H9 (cell line): ENCODE results near the gene EML1. TPM values are rescaled to one million over a fixed set of nuclear protein-coding genes. Genes with fewer than 3 reads are reported as not detected.

Experiments used
- DNase-seq: peaks from one replicate; pipeline ENCODE4 v3.0.0-alpha.2; 2017
- H2AFZ ChIP-seq: one replicate; pipeline ENCODE4 v1.6.1; 2013; ENCODE audit warnings: mild to moderate bottlenecking, low read length, control low read depth, moderate library complexity
- H2AK5ac ChIP-seq: 2 replicates; pipeline ENCODE4 v1.6.1; 2013; ENCODE audit warnings: low read length, control low read depth, mixed read lengths; ENCODE audit not compliant: insufficient read length
- H2BK120ac ChIP-seq: one replicate; pipeline ENCODE4 v1.6.1; 2013; ENCODE audit warnings: low read depth, mild to moderate bottlenecking, low read length, control low read depth, inconsistent platforms; ENCODE audit not compliant: poor library complexity, severe bottlenecking
- H2BK12ac ChIP-seq: 2 replicates; pipeline ENCODE4 v1.6.1; 2013; ENCODE audit warnings: low read length, control low read depth, mixed read lengths, low read depth; ENCODE audit not compliant: insufficient read length
- H2BK15ac ChIP-seq: 2 replicates; pipeline ENCODE4 v1.6.1; 2013; ENCODE audit warnings: low read depth, low read length, control low read depth
- H2BK20ac ChIP-seq: one replicate; pipeline ENCODE4 v1.6.1; 2013; ENCODE audit warnings: low read depth, mild to moderate bottlenecking, low read length, control low read depth, inconsistent platforms; ENCODE audit not compliant: poor library complexity, severe bottlenecking
- H2BK5ac ChIP-seq: 2 replicates; pipeline ENCODE4 v1.6.1; 2013; ENCODE audit warnings: low read length, control low read depth, mixed read lengths; ENCODE audit not compliant: insufficient read length
- H3K14ac ChIP-seq: 2 replicates; pipeline ENCODE4 v1.6.1; 2013; ENCODE audit warnings: low read length, control low read depth; ENCODE audit not compliant: insufficient read depth
- H3K18ac ChIP-seq: 2 replicates; pipeline ENCODE4 v1.6.1; 2013; ENCODE audit warnings: low read depth, mild to moderate bottlenecking, mixed read lengths, low read length, control low read depth; ENCODE audit not compliant: insufficient read length
- H3K23ac ChIP-seq: 2 replicates; pipeline ENCODE4 v1.6.1; 2013; ENCODE audit warnings: low read length, control low read depth, mixed read lengths, low read depth; ENCODE audit not compliant: insufficient read length
- H3K23me2 ChIP-seq: 2 replicates; pipeline ENCODE4 v1.6.1; 2013; ENCODE audit warnings: low read depth, mild to moderate bottlenecking, mixed read lengths, low read length, control low read depth; ENCODE audit not compliant: insufficient read length, poor library complexity, severe bottlenecking
- H3K27ac ChIP-seq: 2 replicates; pipeline ENCODE4 v1.5.1; 2013; ENCODE audit warnings: low read length, control low read depth, mixed read lengths, low read depth; ENCODE audit not compliant: insufficient read length
- H3K27me3 ChIP-seq: 2 replicates; pipeline ENCODE4 v1.6.1; 2013; ENCODE audit warnings: low read length, control low read depth, inconsistent platforms; ENCODE audit not compliant: insufficient read depth
- H3K4ac ChIP-seq: 2 replicates; pipeline ENCODE4 v1.6.1; 2013; ENCODE audit warnings: low read depth, mild to moderate bottlenecking, control low read depth, inconsistent platforms, low read length, moderate library complexity
- H3K4me1 ChIP-seq: 2 replicates; pipeline ENCODE4 v1.6.1; 2013; ENCODE audit warnings: low read length, control low read depth, inconsistent platforms; ENCODE audit not compliant: insufficient read depth
- H3K4me2 ChIP-seq: 2 replicates; pipeline ENCODE4 v1.6.1; 2013; ENCODE audit warnings: low read length, control low read depth, mixed read lengths; ENCODE audit not compliant: insufficient read length, insufficient read depth
- H3K56ac ChIP-seq: 2 replicates; pipeline ENCODE4 v1.6.1; 2013; ENCODE audit warnings: low read depth, mild to moderate bottlenecking, mixed read lengths, low read length, control low read depth; ENCODE audit not compliant: insufficient read length
- H3K79me1 ChIP-seq: 2 replicates; pipeline ENCODE4 v1.6.1; 2013; ENCODE audit warnings: low read depth, mild to moderate bottlenecking, moderate library complexity, low read length, control low read depth, inconsistent platforms; ENCODE audit not compliant: insufficient read depth, poor library complexity, severe bottlenecking
- H3K79me2 ChIP-seq: 2 replicates; pipeline ENCODE4 v1.6.1; 2013; ENCODE audit warnings: low read length, control low read depth, inconsistent platforms; ENCODE audit not compliant: insufficient read depth
- H3K9ac ChIP-seq: 2 replicates; pipeline ENCODE4 v1.6.1; 2013; ENCODE audit warnings: low read length, control low read depth, mixed read lengths; ENCODE audit not compliant: insufficient read length; ENCODE audit errors: extremely low read depth
- H3K9me3 ChIP-seq: one replicate; pipeline ENCODE4 v1.6.1; 2013; ENCODE audit warnings: low read depth, low read length, inconsistent platforms; ENCODE audit not compliant: control insufficient read depth
- H3T11ph ChIP-seq: one replicate; pipeline ENCODE4 v1.6.1; 2013; ENCODE audit warnings: mild to moderate bottlenecking, low read length, control low read depth, inconsistent platforms
- H4K20me1 ChIP-seq: one replicate; pipeline ENCODE4 v1.6.1; 2013; ENCODE audit not compliant: control insufficient read depth, insufficient read length, insufficient read depth
- H4K5ac ChIP-seq: 2 replicates; pipeline ENCODE4 v1.6.1; 2013; ENCODE audit warnings: low read depth, mild to moderate bottlenecking, mixed read lengths, low read length, control low read depth; ENCODE audit not compliant: insufficient read length
- H4K8ac ChIP-seq: replicated peaks from 2 replicates; pipeline ENCODE4 v1.6.1; 2013; ENCODE audit warnings: low read length, control low read depth, mixed read lengths, low read depth; ENCODE audit not compliant: insufficient read length
- H4K91ac ChIP-seq: 2 replicates; pipeline ENCODE4 v1.6.1; 2013; ENCODE audit warnings: low read depth, mild to moderate bottlenecking, moderate library complexity, mixed read lengths, low read length, control low read depth; ENCODE audit not compliant: insufficient read length
- H3K27ac Mint-ChIP-seq, 3 experiments: 2 replicates in 2 of 3; 3 replicates in 1 of 3; pipeline ENCODE4 v1.8.0; 2020 to 2021; ENCODE audit warnings: mixed read lengths in 3 of 3, mild to moderate bottlenecking in 1 of 3, moderate library complexity in 1 of 3
- H3K27me3 Mint-ChIP-seq: 2 replicates; pipeline ENCODE4 v1.8.0; 2021; ENCODE audit warnings: low read depth, mild to moderate bottlenecking, moderate library complexity, mixed read lengths
- H3K36me3 Mint-ChIP-seq, 3 experiments: 2 replicates in 2 of 3; 3 replicates in 1 of 3; pipeline ENCODE4 v1.8.0; 2020 to 2021; ENCODE audit warnings: low read depth in 3 of 3, mixed read lengths in 3 of 3; ENCODE audit not compliant: insufficient read depth in 1 of 3
- H3K4me1 Mint-ChIP-seq, 2 experiments: 2 replicates each; pipeline ENCODE4 v1.8.0; 2020; ENCODE audit warnings: mixed read lengths in 2 of 2
- H3K4me3 Mint-ChIP-seq, 2 experiments: 2 replicates in 1 of 2; 3 replicates in 1 of 2; pipeline ENCODE4 v1.8.0; 2020 to 2021; ENCODE audit warnings: mild to moderate bottlenecking in 2 of 2, mixed read lengths in 2 of 2, moderate library complexity in 1 of 2
- H3K9me3 Mint-ChIP-seq, 2 experiments: 2 replicates in 1 of 2; 3 replicates in 1 of 2; pipeline ENCODE4 v1.8.0; 2020; ENCODE audit warnings: mild to moderate bottlenecking in 2 of 2, mixed read lengths in 2 of 2, moderate library complexity in 1 of 2
- CTCF ChIP-seq: fragments of 200-600 bp; sonication (generic); conservative IDR thresholded peaks from 3 replicates; pipeline ENCODE4 v1.8.0; 2021; ENCODE audit warnings: antibody characterized with exemption, mild to moderate bottlenecking
- WGBS: extraction: QIAGEN DNeasy Blood & Tissue Kit; methylation state at CpG from one replicate; pipeline ENCODE4 v1.1.7; 2013; ENCODE audit warnings: missing lambda C conversion rate, low lambda C conversion rate, mixed read lengths; ENCODE audit not compliant: insufficient read length; ENCODE audit errors: extremely low coverage; 5-methylcytosine and 5-hydroxymethylcytosine counted together
- total RNA-seq: library from RNA; stranded (reverse); gene quantifications from 2 replicates; pipeline ENCODE4 v1.2.1, GENCODE V29; 2021

EML1 gene
- total RNA-seq, 1 experiment from 2014 or later = 16.7 TPM

- no peak for TF ChIP-seq CTCF
- Histone ChIP-seq H3K4ac (no peak overlapping the region), H3K9me3 (no peaks in the 10 kb centered on the region), H3K14ac (no peak overlapping the region), H3K23me2 (no peaks in the 10 kb centered on the region), H2BK15ac (no peak overlapping the region), H4K8ac (no peak overlapping the region), H3K4me2 (no peak overlapping the region), H3K79me1 (no peaks in the 10 kb centered on the region), H3K9ac (no peak overlapping the region), H2BK20ac (no peak overlapping the region), H4K91ac (no peak overlapping the region), H3K27ac (no peak overlapping the region), H3T11ph (no peak overlapping the region), H2AFZ (no peak overlapping the region), H2AK5ac (no peak overlapping the region), H3K56ac (no peak overlapping the region), H4K20me1 (no peaks in the 10 kb centered on the region), H3K79me2 (0 out of 2 replicates have a peak, but pooled peaks cover 1% of the 10 kb centered on the region), H3K18ac (no peak overlapping the region), H2BK12ac (no peak overlapping the region), H3K23ac (no peak overlapping the region), H2BK120ac (no peak overlapping the region), H3K4me1 (no peaks in the 10 kb centered on the region; the same call in 1 of the 2 replicates), H2BK5ac (no peak overlapping the region), H3K27me3 (peaks cover 17% of the 10 kb centered on the region; the same call in 1 of the 2 replicates), H4K5ac (no peak overlapping the region)
- Mint-ChIP-seq H3K27ac (peak overlapping the region in 1 of 3 experiments; percentile 28; a peak in 1 of 7 replicates), H3K9me3 (peaks cover 4 to 11% of the 10 kb centered on the region in 2 experiments), H3K36me3 (peaks cover 0 to 8% (median 0%) of the 10 kb centered on the region in 3 experiments; a peak in 4 of 7 replicates), H3K4me3 (peak overlapping the region in 1 of 2 experiments; percentile 34; a peak in 1 of 5 replicates), H3K27me3 (peaks cover 62% of the 10 kb centered on the region), H3K4me1 (peaks cover 15 to 41% of the 10 kb centered on the region in 2 experiments)
- DNase-seq = no peak
- no CpG with 5 or more reads among the region's 11 CpGs for WGBS
Observed at GRCh38 chr14:99968191-99968920, 175.1 kb downstream of the EML1 start.
